Activated CD8-positive, alpha-beta memory T cell treated with anti-CD3 and anti-CD28 coated beads, Interleukin-2, amount 50 U/mL, for 1 hour (primary cell): Measurements from ENCODE around the gene MOB3B.

Experiments used
- DNase-seq: peaks from one replicate; pipeline ENCODE4 v3.0.0-alpha.2; 2020; ENCODE audit errors: extremely low read depth

Gene MOB3B

DNA sequence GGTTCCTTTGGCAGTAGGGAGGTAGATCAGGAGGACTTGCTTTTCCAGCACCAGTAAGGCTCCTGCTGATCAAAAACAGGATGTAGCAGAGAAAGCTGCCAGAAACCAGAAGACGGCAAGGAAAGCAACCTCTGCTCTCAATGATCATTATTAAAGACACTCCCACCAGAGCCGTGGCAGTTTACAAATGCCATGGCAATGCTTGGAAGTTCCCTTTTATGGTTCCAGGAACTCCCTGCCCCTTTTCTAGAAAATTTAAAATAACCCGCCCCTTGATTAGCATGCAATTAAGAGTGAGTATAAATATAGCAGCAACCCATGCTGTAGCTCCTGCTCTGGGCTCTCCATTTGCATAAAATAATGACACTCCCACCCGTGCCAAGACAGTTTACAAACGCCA, 248.8 kb downstream of the MOB3B start:
- DNase-seq = no peak

DNA sequence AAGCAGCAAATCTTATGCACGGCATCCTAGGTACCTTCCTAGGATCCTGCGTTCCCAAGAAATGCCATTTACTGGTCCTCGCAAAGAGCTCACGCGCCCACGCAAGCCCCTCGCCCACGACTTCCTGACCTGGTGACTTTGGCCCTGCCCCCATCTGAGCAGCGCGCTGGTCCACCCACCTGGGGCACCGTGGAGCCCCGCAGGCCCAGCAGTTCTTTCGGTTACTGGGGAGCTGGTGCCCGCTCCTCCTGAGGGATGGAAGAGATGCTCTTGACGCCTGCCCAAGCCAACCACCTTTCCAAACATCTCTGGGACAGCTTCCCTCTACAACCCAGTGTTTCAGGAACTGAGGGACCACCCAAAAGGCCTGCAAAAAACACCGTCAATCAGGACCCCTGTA, 249.4 kb downstream of the MOB3B start:
- DNase-seq = no peak

DNA sequence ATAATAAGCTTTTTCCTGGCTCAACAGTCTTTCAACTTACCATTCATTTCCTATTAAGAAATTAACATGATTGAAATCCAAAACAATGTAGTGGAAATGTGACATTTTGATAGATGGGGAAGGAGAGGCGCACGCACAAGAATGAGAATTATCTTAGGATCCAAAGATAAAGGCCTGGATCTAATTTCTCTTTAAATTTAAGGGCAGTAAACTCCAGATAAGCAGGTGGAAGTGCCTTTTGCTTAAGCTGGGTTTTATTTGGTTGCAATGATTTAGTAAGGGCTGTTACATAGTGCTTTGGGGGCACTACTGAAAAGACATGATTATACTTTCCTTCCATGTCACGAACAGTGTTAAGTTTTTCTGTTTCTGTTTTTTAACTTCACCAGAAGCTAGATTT, 250.0 kb downstream of the MOB3B start:
- DNase-seq = no peak

- no peak for DNase-seq
Observed at GRCh38 chr9:27278374-27278773, 251.2 kb downstream of the MOB3B start.

- no peak for DNase-seq
Observed at GRCh38 chr9:27276193-27277030, 253.2 kb downstream of the MOB3B start.
